HEK293 (cell line): Measurements from ENCODE around the gene CIDEB.

Experiments used
- CTCF ChIA-PET: fragments of 350-600 bp; formaldehyde crosslinking; extraction: SDS; loops from one replicate; lab custom pipeline; 2021; ENCODE audit warnings: antibody characterized with exemption; lab: Yijun Ruan, JAX
- POLR2A ChIA-PET: fragments of 300-600 bp; formaldehyde crosslinking; extraction: SDS; loops from one replicate; lab custom pipeline; 2020; ENCODE audit warnings: antibody characterized with exemption, inconsistent platforms; lab: Yijun Ruan, JAX
- H3K27ac ChIP-seq: fragments of 200-500 bp; sonication (Bioruptor generic); 2 replicates; pipeline ENCODE4 v1.5.1; 2014; ENCODE audit warnings: low read depth, low read length, control low read depth, inconsistent platforms; ENCODE audit errors: extremely low read depth
- H3K36me3 ChIP-seq, 2 experiments: fragments of 200-500 bp in 1 of 2; sonication (Bioruptor generic) in 1 of 2; 1 replicate in 1 of 2; 2 replicates in 1 of 2; pipeline ENCODE4 v1.5.1; 2014 to 2017; ENCODE audit warnings: inconsistent platforms in 2 of 2, low read length in 2 of 2; ENCODE audit not compliant: control insufficient read depth in 2 of 2, insufficient read depth in 1 of 2
- H3K4me1 ChIP-seq: fragments of 200-500 bp; sonication (Bioruptor generic); 2 replicates; pipeline ENCODE4 v1.5.1; 2014; ENCODE audit warnings: mild to moderate bottlenecking, low read length, inconsistent platforms; ENCODE audit not compliant: control insufficient read depth, insufficient read depth
- H3K4me3 ChIP-seq: 2 replicates; pipeline ENCODE4 v1.5.1; 2011; ENCODE audit warnings: low read depth, mild to moderate bottlenecking, control low read depth, low read length, moderate library complexity
- H3K9me3 ChIP-seq: fragments of 200-500 bp; sonication (Bioruptor generic); 2 replicates; pipeline ENCODE4 v1.5.1; 2014; ENCODE audit warnings: low read depth, low read length, inconsistent platforms; ENCODE audit not compliant: control insufficient read depth, insufficient read depth
- EGR2 ChIP-seq: fragments of 450-650 bp; formaldehyde crosslinking; IDR thresholded peaks from 2 replicates; pipeline ENCODE4 v1.5.1; 2016; ENCODE audit warnings: low read depth, missing biosample characterization, missing genetic modification characterization
- FEZF1 ChIP-seq: fragments of 450-650 bp; formaldehyde crosslinking; IDR thresholded peaks from 2 replicates; pipeline ENCODE4 v1.5.1; 2016; ENCODE audit warnings: missing biosample characterization, missing genetic modification characterization
- GLI4 ChIP-seq: fragments of 450-650 bp; formaldehyde crosslinking; IDR thresholded peaks from 2 replicates; pipeline ENCODE4 v1.5.1; 2016; ENCODE audit warnings: missing biosample characterization, missing genetic modification characterization
- HIC1 ChIP-seq: fragments of 450-650 bp; formaldehyde crosslinking; IDR thresholded peaks from 2 replicates; pipeline ENCODE4 v1.5.1; 2016; ENCODE audit warnings: missing biosample characterization, missing genetic modification characterization
- INSM2 ChIP-seq: fragments of 450-650 bp; formaldehyde crosslinking; IDR thresholded peaks from 2 replicates; pipeline ENCODE4 v1.5.1; 2016; ENCODE audit warnings: missing biosample characterization, missing genetic modification characterization
- RBAK ChIP-seq: fragments of 450-650 bp; formaldehyde crosslinking; IDR thresholded peaks from 2 replicates; pipeline ENCODE4 v1.5.1; 2016; ENCODE audit warnings: missing biosample characterization, missing genetic modification characterization
- ZBTB6 ChIP-seq: fragments of 450-650 bp; formaldehyde crosslinking; IDR thresholded peaks from 2 replicates; pipeline ENCODE4 v1.5.1; 2017; ENCODE audit warnings: missing biosample characterization, missing genetic modification characterization
- ZFP37 ChIP-seq: fragments of 450-650 bp; formaldehyde crosslinking; IDR thresholded peaks from 2 replicates; pipeline ENCODE4 v1.5.1; 2016; ENCODE audit warnings: missing biosample characterization, missing genetic modification characterization
- ZFP41 ChIP-seq: fragments of 450-650 bp; formaldehyde crosslinking; IDR thresholded peaks from 2 replicates; pipeline ENCODE4 v1.5.1; 2016; ENCODE audit warnings: missing biosample characterization, missing genetic modification characterization, borderline replicate concordance
- ZNF18 ChIP-seq: fragments of 450-650 bp; formaldehyde crosslinking; IDR thresholded peaks from 2 replicates; pipeline ENCODE4 v1.5.1; 2016; ENCODE audit warnings: missing biosample characterization, missing genetic modification characterization
- ZNF184 ChIP-seq: fragments of 450-650 bp; IDR thresholded peaks from 2 replicates; pipeline ENCODE4 v1.5.1; 2018; ENCODE audit warnings: missing biosample characterization, mild to moderate bottlenecking, missing genetic modification characterization
- ZNF221 ChIP-seq: fragments of 450-650 bp; formaldehyde crosslinking; IDR thresholded peaks from 2 replicates; pipeline ENCODE4 v1.5.1; 2017; ENCODE audit warnings: missing biosample characterization, missing genetic modification characterization, borderline replicate concordance
- ZNF335 ChIP-seq: fragments of 450-650 bp; formaldehyde crosslinking; conservative IDR thresholded peaks from 2 replicates; pipeline ENCODE4 v1.5.1; 2016; ENCODE audit warnings: missing biosample characterization, missing genetic modification characterization
- ZNF354C ChIP-seq: fragments of 450-650 bp; formaldehyde crosslinking; IDR thresholded peaks from 2 replicates; pipeline ENCODE4 v1.5.1; 2016; ENCODE audit warnings: missing biosample characterization, missing genetic modification characterization, low read depth, borderline replicate concordance
- ZNF391 ChIP-seq: fragments of 450-650 bp; formaldehyde crosslinking; IDR thresholded peaks from 2 replicates; pipeline ENCODE4 v1.5.1; 2016; ENCODE audit warnings: low read depth, missing biosample characterization, missing genetic modification characterization, borderline replicate concordance
- ZNF394 ChIP-seq: fragments of 450-650 bp; formaldehyde crosslinking; IDR thresholded peaks from 2 replicates; pipeline ENCODE4 v1.5.1; 2016; ENCODE audit warnings: missing biosample characterization, missing genetic modification characterization, mild to moderate bottlenecking, moderate library complexity, borderline replicate concordance
- ZNF561 ChIP-seq: fragments of 450-650 bp; IDR thresholded peaks from 2 replicates; pipeline ENCODE4 v1.5.1; 2018; ENCODE audit warnings: missing biosample characterization, missing genetic modification characterization, borderline replicate concordance
- ZNF626 ChIP-seq: fragments of 450-650 bp; sonication (Bioruptor Pico); formaldehyde crosslinking; IDR thresholded peaks from 2 replicates; pipeline ENCODE4 v1.5.1; 2018; ENCODE audit warnings: missing biosample characterization, missing genetic modification characterization, inconsistent platforms
- ZNF677 ChIP-seq: fragments of 450-650 bp; IDR thresholded peaks from 2 replicates; pipeline ENCODE4 v1.5.0; 2018; ENCODE audit warnings: missing biosample characterization, mild to moderate bottlenecking, missing genetic modification characterization, moderate library complexity
- ZNF776 ChIP-seq: fragments of 450-650 bp; formaldehyde crosslinking; IDR thresholded peaks from 2 replicates; pipeline ENCODE4 v1.5.0; 2017; ENCODE audit warnings: missing biosample characterization, missing genetic modification characterization, borderline replicate concordance

Gene CIDEB

GRCh38 chr14:24281636-24282035, 26.1 kb downstream of the CIDEB start:
- no peaks in the 10 kb centered on the region for H3K36me3 ChIP-seq
- H3K9me3 ChIP-seq, result no peaks in the 10 kb centered on the region
- H3K4me1 ChIP-seq, result no peaks in the 10 kb centered on the region
- ChIA-PET POLR2A (interaction anchor here (2.9 kb wide), 1 partner anchor 10 kb away, joined by 14 read pairs; the partner anchor contains the start of gene RABGGTA), CTCF (interaction anchor here (1.4 to 1.5 kb wide), 2 partner anchors 11 to 16 kb away, joined by 4 read pairs; partner anchors contain the start of gene RABGGTA)
- no peak overlapping the region for H3K4me3 ChIP-seq
- no peak overlapping the region for H3K27ac ChIP-seq
- TF ChIP-seq ZNF391 (tag by site-specific recombination) (no peak), ZNF18 (tag by site-specific recombination) (no peak), FEZF1 (tag by site-specific recombination) (no peak), ZNF626 (tag by site-specific recombination) (no peak), ZNF677 (tag by site-specific recombination) (no peak), EGR2 (tag by site-specific recombination) (no peak), ZNF776 (tag by site-specific recombination) (no peak), ZNF335 (tag by site-specific recombination) (no peak), ZNF394 (tag by site-specific recombination) (no peak), ZNF354C (no peak), INSM2 (tag by site-specific recombination) (no peak), ZNF184 (no peak), ZNF221 (tag by site-specific recombination) (no peak), HIC1 (tag by site-specific recombination) (no peak), GLI4 (tag by site-specific recombination) (no peak), ZNF561 (no peak), ZFP37 (tag by site-specific recombination) (no peak), ZFP41 (tag by site-specific recombination) (no peak), ZBTB6 (tag by site-specific recombination) (no peak), RBAK (tag by site-specific recombination) (no peak)
